OCI-LY1 (cell line): ENCODE measurements around the gene CAPRIN2.

ENCODE experiments used
- EZH2 ChIP-seq: fragments of 200-600 bp; sonication (generic), shearing (Covaris generic); IDR thresholded peaks from 2 replicates; pipeline ENCODE4 v1.8.0; 2017; ENCODE audit warnings: borderline replicate concordance, mixed run types, mild to moderate bottlenecking, antibody characterized with exemption, low read length, moderate library complexity, mixed read lengths
- TF ChIP-seq, protein P1 (sequence below): fragments of 200-600 bp; sonication (generic), shearing (Covaris generic); IDR thresholded peaks from 2 replicates; pipeline ENCODE4 v1.5.1; 2017; ENCODE audit warnings: mild to moderate bottlenecking, antibody characterized with exemption, low read length, moderate library complexity, mixed read lengths

DNA sequence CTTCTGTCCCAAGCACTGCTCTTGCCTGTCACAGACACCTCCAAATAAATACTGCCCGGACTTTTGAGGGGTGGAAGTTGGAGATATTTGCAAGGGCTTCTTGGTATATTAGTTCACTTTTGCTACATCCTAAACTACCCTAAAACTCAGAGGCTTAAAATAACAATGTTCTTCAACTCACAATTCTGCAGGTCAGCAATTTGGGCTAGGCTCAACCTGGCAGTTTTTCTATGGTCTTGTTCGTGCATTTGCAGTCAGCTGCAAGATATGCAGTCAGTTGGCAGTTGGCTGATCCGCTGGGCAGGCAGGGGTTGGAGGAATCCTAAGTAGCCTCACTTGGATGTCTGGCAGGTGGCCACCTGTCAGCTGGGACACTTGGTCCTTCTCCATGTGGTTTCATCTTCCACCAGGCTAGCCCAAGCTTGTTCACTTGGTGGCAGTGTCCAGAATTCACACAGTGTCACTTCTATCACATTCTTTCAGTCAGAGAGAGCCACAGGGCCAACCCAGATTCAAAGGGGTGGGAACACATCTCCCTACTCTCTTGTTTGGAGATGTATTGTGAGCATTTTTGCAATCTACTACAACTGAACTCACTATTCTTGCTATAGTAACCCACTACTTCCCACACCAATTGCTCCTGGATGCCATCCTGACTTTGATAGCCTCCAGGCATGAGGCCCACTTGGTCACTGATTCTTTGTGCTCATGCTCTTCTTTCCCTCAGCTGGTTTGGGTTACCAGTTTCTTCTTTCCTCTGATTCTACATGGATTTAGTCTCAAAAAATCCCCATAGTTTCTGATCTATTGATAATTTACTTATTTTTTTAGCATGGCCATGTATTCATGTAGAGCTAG, 27.8 kb upstream of the CAPRIN2 start:
- TF ChIP-seq, protein P1, sequence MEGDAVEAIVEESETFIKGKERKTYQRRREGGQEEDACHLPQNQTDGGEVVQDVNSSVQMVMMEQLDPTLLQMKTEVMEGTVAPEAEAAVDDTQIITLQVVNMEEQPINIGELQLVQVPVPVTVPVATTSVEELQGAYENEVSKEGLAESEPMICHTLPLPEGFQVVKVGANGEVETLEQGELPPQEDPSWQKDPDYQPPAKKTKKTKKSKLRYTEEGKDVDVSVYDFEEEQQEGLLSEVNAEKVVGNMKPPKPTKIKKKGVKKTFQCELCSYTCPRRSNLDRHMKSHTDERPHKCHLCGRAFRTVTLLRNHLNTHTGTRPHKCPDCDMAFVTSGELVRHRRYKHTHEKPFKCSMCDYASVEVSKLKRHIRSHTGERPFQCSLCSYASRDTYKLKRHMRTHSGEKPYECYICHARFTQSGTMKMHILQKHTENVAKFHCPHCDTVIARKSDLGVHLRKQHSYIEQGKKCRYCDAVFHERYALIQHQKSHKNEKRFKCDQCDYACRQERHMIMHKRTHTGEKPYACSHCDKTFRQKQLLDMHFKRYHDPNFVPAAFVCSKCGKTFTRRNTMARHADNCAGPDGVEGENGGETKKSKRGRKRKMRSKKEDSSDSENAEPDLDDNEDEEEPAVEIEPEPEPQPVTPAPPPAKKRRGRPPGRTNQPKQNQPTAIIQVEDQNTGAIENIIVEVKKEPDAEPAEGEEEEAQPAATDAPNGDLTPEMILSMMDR: no peak
- TF ChIP-seq EZH2: no peak
